GM19240 (cell line): ENCODE results near the gene ARMC7.
"Not testable (repeated sequence)": the region's sequence is repeated elsewhere in the genome, so short reads cannot be mapped to it uniquely, and the experiment has no call there.

ENCODE experiments used
- DNase-seq: peaks from one replicate; pipeline ENCODE4 v3.0.0; 2011; ENCODE audit warnings: low spot score; ENCODE audit not compliant: insufficient read length

ARMC7 gene

DNA sequence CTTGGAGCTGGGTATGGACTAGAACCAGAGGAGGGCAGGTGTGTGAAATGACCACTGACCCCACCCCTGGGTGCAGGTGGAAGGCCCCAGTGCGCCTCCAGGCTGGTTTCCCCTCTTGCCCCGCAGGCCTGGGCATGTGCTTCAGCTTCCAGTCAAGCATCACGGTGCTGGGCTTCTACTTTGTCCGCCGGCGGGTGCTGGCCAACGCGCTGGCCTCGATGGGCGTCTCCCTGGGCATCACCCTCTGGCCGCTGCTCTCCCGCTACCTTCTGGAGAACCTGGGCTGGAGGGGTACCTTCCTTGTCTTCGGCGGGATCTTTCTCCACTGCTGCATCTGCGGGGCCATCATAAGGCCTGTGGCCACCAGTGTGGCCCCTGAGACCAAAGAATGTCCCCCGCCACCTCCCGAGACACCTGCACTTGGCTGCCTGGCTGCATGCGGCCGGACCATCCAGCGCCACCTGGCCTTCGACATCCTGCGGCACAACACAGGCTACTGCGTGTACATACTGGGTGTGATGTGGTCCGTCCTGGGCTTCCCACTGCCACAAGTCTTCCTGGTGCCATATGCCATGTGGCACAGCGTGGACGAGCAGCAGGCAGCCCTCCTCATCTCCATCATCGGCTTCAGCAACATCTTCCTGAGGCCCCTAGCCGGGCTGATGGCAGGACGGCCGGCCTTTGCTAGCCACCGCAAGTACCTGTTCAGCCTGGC, 9.7 kb upstream of the ARMC7 start:
- DNase-seq, result no peak

DNA sequence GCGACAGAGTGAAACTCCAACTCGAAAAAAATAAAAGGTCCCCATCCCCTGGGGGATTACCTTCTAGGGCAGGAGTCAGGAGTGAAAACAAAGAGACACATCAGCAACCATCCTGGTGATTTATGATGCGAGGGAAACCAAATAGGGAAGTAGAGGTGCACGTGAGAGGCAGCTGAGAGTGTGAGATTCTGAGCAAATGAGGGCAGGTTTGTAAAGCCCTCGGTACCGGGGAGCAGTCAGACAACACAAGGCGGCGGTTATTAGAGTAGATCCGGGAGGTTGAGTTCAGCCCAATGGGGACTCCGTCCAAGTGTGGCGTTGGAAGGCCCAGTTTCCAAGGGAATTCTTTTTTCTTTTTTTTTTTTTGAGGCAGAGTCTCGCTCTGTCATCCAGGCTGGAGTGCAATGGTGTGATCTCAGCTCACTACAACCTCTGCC, 7.4 kb upstream of the ARMC7 start:
- no peak for DNase-seq

DNA sequence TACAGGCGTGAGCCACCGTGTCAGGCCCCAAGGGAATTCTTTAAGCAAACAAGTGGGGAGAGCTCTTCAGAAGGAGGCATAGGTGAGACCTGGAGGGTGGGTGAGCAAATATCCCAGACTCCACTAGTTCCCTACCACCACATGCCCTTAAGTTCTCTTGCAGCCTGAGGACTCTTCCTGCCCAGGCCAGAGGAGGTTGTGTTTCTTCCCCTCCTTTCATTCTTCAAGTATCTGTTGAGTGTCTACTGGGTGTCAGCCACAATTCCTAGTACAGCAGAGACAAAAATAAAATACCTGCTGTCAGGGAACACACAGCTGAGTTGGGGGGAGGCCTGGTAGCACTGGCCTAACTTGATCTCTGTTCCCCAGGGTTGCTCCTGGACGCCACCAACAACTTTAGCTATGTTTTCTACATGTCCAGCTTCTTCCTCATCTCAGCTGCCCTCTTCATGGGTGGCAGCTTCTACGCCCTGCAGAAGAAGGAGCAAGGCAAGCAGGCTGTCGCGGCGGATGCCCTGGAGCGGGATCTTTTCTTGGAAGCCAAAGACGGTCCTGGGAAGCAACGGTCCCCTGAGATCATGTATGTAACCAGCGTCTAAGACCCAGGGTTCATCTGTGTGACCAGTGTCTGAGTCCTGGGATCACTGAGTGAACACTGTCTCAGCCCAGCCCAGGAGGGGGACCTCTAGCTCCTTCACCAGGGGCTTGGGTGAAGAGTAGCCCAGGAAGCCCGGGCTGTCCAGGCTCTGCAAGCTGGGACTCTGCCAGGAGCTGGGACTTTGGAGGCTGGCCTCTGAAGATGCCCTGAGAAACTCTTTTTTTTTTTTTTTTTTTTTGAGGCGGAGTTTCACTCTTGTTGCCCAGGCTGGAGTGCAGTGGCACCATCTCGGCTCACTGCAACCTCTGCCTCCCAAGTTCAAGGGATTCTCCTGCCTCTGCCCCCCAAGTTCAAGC, 5.9 kb upstream of the ARMC7 start:
- DNase-seq, result no peak

DNA sequence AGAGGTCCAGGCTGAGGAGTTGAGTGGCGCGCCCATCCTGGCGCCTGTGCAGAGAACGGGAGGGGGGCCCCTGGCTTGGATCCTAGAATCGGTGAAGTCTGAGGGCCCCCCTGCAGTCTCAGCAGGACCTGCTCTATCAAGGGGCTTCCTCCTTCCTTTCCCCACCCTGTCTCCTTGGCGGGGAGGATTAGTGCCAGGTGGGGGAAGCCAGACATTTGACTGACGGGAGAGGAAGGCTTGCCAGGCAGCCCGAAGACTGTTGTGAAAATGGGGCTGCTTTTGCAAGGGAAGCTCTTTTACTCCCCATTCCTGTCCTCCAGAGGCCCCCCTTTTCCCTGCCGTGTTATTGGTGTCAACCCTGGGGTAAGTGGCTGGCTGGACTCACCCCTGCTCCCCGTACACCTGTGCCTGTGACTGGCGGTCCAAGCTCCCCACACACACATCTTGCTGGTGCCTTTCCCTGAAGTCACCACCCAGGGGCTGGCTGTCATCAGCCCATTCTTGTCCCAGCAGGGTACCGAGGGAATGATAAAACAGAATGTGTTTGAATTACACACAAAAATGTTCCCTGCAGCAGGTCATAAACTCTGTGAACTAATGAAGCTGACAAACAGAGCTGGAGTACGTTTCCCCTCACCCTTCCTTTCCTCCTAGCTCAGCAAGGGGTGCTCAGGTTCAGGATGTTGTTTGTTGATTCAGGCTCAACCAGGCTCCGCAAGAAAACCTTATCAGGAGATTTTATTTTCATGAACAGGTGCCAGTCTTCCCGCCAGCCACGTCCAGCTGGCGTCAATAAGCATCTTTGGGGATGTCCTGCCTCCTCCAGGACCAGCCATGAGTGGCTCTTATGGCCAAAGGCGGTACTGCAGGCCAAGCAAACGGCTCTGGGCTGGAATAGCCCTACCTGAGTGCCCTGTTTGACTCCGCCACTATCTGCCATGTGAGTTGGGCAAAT, 4.4 kb upstream of the ARMC7 start:
- peak; percentile 64 for DNase-seq

DNA sequence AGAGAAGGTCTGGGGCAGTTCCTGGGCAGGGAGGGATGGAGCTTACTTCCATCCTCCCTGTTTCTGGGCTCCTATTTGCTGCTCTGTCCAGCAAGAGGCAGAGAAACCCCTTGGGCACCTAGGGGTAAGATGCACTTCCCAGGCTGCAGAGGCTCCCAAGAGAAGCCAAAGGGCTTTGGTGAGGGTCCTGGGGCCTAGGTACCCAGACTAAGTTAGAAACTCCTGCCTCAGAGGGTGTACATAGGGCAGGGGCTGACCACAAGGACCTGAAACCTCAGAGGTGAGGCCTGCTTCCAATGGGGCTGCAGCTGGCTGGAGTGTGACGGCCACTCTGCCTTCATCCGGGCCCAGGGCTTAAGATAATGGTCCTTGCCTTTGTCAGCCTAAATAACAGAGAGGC, 1.6 kb upstream of the ARMC7 start:
- DNase-seq, result no peak

DNA sequence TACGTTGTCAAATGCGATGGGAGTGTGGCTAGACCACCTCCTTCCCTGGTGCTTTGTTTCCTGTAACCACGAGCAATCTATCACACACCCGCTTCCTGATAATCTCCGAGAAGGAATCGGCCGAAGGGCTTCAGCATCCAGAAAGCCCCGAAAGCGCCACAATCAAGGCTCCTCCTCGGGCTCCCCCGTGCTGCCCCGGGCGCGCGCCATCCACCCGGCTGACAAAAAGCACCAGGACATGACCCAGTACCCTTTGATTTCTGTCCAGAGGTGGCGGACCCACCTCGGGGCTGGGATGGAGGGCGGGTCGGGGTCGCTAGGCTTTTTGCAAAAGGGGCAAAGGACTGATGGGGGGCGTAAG, 743 bp upstream of the ARMC7 start:
- DNase-seq, result no peak

DNA sequence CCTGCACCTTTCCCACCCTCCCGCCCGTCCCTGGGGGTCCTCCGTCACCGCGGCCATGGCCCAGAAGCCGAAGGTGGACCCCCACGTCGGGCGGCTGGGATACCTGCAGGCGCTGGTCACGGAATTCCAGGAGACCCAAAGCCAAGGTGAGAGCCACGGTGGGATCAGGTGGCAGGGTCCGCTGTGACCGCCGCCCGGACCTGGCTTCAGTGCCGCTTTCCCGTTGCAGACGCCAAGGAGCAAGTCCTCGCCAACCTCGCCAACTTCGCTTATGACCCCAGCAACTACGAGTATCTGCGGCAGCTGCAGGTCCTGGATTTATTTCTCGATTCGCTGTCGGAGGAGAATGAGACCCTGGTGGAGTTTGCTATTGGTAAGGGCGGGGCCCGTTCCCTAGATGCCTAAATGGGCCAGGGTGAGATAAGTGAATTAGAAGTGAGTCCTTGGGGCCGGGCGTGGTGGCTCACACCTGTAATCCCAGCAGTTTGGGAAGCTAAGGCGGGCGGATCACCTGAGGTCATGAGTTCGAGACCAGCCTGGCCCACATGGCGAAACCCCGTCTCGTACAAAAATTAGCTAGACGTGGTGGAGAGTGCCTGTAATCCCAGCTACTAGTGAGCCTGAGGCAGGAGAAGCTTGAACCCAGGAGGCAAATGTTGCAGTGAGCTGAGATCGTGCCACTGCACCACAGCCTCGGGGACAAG, 617 bp downstream of the ARMC7 start:
- DNase-seq, result no peak

DNA sequence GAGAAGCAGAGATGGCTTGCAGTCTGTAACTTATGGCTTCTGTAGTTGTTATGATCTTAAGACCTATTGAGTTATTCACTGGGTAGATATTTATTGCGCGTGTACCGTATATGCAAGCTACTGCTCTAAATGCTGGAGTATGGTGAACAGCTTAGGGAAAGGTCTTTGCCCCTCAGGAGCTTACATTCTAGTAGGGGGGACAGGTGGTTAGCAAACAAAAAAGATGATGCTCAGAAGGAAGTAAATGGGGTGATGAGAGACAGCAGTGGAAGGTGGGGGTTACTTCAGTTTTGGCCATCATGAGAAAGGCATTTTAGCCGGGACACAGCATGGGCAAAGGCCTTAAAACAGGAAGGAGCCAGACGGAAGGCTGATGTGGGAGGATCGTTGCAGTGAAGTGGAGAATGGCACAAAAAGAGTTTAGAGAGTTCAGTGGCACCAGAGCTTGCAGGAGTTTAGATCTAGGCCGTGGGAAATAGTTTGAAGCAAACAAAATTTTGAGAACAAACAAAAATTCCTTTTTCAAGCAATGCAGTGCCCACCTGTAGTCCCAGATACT, 2.1 kb downstream of the ARMC7 start:
- DNase-seq, result no peak

DNA sequence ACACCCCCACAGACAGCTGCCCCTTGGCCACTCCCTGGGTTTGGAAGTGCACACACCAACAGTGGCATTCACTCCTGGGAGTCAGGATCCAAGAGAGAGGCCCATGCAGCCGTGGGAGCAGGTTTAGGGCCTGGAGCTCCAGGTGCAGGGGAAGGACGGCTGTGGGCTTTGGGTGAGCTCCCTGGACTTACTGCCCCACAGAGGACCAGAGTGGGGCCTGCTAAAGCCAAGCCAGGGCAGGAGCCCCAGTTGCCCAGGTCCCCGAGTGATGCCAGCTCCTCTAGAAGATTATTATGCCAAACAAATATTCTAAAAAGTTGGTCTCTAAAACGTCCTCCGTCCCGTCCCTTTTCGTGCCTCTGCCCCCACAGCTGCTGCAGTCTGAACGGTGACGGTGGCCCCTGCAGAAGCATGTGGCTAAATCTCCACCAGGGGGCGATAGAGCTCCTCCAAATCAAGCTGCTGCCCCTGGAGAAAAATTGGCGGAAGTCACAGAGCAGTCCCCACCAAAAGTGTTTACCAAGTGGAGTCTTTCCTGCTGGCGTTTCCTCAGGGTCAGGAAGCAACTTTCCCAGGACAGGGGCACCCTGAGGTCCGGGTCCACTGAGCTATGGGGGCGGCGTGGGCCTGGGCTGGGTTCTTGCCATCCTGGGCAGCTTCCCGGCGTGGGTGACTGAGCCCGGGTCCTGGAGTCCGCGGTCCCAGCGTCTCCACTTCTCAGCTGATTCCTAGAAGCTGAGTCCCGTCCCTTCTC, 4.2 kb downstream of the ARMC7 start:
- peak; percentile 74 for DNase-seq

DNA sequence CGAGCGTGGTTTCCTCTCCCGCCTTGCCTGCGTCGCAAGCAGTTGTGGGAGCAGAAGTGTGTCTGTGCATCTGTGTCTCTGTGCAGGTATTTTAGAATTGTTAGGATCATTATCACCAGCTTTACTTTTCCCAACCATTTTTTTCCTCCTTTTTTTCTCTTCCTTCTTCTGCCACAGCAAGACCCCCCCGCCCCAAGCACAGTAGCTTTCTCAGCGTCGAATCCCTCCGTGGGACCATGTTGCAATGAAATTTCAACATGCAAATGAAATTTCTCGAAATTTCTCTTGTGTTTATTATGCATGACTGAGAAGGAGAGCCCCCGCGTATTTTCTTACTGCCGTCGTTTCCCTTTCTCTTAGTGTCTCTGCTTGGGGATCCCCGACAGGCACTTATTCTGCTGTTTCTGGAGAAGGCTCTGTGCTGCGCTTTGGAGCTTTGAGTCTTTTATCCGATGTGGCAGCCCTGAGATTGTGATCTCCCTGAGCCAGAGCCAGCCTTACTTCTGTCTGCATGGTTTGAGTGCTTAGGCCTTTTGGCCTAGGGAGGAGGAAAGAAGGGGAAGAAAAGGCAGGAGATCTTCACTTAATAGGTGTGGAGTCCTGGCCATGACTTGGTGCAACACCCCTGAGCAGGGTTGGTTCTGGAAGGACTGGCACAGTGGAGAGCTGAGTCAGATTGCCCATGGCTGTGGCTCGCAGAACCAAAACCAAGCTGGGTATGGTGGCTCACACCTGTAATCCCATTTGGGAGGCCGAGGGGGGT, 5.0 kb downstream of the ARMC7 start:
- no peak for DNase-seq

DNA sequence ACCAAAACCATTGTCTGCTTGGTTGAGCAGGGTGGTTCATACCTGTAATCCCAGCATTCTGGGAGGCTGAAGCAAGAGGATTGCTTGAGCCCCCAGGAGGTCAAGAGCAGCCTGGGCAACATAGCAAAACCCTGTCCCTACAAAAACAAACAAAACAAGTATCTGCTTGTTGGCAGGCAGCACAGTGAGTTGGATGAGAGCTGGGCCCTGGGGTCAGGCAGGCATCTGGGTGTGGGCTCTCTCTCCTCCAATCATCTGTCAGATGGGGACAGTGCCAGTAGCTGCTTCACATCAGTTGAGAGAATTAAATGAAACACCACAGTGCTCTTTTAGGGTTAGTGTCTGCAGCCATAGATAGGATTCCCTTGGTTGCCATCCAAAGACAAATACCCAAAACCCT, 5.8 kb downstream of the ARMC7 start:
- DNase-seq, result no peak

DNA sequence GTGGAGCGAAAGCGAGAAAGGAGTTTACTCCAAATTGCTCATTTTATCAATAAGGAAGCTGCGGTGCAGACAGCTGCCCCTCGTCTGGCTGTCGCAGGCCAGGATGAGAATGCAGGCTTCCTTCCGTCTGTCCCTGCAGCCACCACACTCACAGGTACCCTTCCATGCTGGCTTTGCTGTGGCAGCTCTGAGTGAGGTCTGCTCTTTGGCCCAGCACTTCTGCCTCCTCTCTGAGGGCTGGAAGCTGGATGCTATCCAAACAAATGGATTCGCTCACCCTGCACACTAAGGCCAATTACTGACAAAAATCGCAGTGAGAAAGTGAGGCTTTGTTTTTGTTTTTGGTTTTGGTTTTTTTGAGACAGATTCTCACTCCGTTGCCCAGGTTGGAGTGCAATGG, 7.0 kb downstream of the ARMC7 start:
- no peak for DNase-seq

DNA sequence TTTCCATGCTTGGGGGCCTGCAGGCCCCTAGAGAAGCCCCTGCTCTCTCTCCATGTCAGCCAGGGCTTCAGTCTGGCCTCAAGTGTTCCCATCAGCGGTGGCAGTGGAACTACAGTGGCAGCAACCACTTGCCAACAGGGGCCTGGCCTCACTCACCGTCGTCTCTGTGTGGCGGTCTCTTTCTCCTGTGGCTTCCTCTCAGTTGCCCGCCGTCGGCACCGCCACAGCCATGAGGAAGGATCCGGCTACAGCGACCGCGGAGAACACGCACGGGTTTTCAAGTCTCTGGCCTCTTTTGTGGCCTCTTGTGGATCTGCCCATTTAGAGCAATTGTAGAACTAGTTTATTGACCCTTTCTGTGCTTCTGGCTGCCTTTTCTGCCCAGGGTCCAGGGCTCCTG, 8.5 kb downstream of the ARMC7 start:
- DNase-seq, result no peak

DNA sequence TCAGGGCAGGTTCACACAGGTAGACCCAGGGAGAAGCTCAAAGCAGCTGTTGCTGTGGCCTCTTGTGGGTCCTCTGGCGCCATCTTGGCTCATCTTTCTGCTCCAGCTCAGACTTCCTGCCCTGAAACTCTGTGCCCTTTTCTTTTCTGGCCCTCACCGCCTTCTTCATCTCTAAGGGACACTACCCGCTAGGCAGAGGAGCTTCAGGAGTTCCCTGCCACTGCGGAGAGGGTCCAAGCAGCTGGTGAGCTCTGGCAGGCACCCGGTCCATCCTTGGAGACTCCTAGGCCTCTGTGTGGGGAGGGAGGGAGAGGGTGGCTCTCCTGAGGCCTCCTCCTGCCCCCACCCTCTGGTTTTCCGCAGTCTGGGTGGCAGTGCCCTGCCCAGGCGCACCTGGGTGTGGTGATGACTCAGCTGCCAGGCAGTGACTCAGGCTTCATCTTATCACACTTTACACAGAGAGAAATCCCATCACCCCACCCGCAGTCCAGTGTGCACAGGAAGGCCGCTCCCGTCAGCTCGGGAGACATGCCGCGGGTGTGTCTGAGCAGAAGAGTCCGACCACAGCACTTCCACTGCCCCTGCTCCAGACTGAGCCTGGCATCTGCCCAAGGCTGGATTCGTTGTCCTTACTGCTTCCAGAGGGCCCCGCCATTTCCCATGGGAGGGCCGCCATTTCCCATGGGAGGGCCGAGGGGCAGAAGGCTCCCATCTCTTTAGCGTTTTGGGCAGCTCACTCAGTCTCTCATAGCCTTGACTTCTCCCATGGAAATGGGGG, 14.5 kb downstream of the ARMC7 start:
- no peak for DNase-seq

DNA sequence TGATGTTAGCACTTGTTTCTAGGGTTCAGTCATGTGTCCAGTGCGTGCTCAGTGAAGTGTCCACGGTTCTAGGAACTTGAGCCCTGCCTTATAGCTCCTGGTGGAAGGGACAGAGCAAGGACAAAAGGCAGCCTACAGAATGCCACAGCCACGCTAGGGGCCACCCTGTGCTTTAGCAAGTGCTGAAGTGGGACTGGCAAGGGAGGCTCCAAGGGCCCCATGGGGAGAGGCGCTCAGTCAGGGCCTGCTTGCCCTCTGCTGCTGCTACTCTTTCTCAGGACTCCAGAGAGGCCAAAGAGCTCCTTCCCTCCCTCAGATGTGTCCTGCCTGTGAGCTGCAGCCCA, 15.0 kb downstream of the ARMC7 start:
- no peak for DNase-seq

DNA sequence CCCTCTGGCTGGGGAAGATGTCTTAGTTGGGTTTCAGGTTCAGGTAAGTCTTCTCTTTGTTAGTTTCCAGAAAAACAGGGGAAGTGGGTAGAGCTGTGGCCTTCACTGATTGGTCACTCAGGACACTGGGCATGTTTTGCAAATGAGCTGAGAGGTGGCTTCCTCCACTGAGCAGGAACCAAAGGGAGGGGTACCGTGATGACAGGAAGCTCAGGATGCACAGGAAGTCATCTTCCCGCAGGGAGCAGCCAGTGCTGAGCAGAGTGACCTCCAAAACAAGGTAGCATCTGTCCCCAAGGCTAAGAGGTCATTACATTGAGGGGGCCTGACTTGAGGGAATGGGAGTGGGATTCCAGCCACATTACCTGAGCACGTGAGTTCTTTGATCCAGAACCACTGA, 16.2 kb downstream of the ARMC7 start:
- no peak for DNase-seq

DNA sequence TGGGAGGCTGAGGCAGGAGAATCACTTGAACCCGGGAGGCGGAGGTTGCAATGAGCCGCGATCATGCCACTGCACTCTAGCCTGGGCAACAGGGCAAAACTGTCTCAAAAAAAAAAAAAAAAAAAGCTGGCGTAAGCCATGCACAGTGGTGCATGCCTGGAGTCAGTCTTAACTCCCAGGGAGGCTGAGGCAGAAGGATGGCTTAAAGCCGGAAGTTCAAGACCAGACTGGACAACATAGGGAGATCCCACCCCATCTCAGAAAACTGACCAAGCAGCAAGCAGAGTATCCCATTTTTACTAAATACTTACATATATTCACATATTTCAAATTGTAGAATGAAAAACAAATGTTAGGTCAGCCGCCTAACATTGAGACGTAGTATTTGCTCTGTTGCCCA, 17.2 kb downstream of the ARMC7 start:
- DNase-seq, result no peak

DNA sequence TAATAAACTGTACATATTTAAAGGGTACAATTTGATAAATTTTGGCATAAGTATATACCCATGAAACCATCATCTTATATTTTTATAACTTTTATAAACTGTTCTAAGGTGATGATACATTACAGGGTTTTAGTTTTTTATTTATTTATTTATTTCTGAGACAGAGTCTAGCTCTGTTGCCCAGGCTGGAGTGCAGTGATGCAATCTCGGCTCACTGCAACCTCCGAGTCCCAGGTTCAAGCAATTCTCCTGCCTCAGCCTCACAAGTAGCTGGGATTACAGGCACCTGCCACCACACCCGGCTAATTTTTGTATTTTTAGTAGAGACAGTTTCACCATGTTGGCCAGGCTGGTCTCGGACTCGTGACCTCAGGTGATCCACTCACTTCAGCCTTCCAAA, 18.2 kb downstream of the ARMC7 start:
- DNase-seq, result not testable (repeated sequence)
